ENCODE data around the gene MCM3AP.

The MCM3AP gene

GRCh38 chr21:46199436-46200373 lies 85.7 kb downstream of the MCM3AP start:
- no peak for DNase-seq

- DNase-seq, result no peak
Measured at GRCh38 chr21:46196733-46197132, 88.7 kb downstream of the MCM3AP start.

DNA sequence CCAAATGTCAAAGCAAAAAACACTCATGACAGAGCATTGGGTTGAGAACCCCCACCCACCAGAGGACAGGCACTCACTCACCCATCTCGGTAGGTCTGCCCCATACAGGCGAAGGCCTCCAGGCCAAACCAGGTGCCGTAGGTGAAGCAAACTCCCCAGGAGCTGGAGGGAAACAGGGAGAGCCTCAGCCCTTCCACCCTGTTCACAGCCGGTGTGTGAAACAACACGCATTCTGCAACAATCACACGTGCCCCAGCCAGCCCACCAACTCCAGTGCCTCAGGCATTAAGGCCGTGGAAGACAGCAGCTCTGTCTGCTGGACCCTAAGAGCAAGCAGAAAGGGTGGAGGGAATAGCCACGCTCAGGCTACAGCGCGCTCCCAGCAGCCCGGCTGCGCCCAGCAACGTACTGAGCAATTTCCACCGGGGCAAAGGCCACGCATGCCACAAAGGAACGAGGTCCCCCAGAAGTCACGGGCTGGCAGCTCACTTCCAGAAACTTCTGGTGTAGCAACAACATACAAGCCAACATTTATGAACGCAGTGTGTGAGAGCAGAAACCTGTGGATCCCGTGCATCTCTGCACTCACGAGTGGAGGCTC lies 89.7 kb downstream of the MCM3AP start:
- DNase-seq, result no peak

- no peak for DNase-seq
Measured at GRCh38 chr21:46194374-46195334, 90.8 kb downstream of the MCM3AP start.

DNA sequence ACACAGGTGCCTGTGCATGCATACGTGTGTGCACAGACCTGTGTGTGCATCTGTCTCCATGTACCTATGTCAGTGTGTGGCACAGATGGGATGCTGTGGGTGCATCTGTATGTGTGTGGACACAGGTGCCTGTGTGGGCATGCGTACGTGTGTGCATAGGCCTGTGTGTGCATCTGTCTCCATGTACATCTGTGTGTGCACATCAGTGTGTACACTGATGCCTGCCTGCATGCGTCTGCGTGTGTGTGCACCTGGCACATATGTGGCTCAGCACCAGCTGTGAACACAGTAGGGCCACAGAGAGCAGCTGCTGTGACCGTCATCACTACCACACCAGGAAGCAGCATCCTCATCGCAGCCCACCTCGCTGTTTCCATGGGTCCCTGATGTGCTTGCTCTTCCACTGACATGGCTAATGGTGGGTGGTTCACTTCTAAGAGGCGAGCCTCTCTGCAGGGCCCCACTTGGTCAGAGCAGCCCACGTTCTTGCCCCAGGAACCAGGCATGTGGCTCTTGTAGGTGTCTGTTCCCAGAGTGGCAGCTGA lies 91.5 kb downstream of the MCM3AP start:
- no peak for DNase-seq

DNA sequence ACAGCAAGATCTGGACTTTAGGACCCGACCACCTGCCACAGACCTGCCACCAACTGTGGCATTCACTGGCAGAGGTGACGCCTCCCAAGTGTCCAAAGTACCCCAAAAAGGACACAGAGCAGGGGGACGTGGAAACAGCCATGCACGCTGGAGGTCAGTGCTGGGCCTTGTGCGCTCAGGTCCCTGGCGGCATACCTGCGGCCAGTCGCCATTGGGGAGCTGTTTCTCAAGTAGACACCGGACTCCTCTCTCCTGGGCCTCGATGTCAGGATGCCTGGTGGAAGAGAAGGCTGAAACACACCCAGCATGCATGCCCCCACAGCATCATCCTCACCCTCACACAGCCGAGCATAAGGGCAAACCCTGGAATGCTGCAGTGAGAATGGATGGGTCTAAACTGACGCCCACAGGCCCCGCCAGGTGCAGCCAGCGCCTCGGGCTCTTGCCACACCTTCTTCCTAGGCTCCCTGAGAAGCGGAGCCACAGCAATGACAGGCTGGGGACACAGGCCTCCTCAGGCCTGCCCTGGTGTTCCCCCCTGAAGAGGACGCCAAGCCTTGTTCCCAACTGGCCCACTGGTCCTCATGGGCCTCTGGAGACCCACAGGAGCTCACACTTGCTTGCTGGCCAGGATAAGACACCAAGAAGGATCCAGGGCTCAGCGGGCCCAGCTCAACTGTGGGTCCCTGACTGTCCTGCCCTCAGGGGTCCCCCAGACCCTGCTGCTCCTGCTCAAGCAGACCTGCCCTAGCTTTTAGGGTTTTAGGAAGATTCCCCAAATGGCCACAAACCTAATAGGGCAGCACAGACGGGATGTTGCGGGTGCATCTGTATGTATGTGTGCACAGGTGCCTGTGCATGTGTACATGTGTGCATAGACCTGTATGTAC lies 93.5 kb downstream of the MCM3AP start:
- no peak for DNase-seq

- no peak for DNase-seq
Measured at GRCh38 chr21:46191257-46191685, 94.1 kb downstream of the MCM3AP start.

- no peak for DNase-seq
Measured at GRCh38 chr21:46190491-46191131, 94.8 kb downstream of the MCM3AP start.

GRCh38 chr21:46189959-46190490 lies 95.4 kb downstream of the MCM3AP start:
- no peak for DNase-seq

- DNase-seq, result peak; percentile 23
Measured at GRCh38 chr21:46189213-46189958, 96.0 kb downstream of the MCM3AP start.

DNA sequence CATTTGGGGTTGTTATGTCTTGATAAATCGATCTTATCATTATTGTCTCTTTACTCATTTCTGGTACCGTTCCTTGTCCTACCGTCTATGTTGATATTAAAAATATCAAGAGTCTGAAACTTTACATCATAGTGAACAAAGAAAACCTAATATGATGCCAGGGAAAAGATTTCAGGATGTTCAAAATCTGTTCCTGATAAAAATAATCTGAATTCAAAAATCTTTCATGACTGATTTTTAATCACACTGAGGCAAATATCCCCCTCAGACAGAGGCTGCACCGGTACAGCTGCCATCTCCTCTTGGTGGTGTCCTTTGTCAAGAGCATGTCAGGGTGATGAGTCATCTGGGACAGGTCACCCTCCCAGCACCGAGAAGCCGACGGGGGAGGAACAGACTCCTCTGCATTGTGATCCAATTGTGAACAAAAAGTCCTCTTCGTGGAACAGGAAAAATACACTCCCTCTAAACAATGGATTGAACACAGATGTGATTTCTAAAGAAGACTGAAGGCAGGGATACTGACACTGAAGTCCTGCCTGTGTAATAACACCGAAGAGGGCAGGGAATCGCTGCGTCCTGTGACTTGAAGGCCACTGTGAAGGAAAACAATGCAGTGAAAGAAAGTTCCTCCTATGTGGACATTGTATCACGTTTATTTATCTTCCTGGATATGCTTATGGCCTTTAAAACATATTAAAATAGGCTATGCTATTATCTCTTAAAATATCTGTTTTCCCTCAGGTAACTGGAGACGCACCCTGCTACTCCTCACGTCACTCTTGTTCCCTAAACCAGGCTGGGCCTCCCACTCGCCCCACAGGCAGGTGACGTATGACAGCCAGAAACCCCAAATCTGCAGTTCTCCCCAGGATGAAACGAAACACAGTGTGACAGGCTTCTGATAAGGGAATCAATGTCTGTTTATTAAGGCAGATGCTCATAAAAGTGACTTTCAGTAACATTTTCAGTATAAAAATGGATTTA lies 96.9 kb downstream of the MCM3AP start:
- peak; percentile 88 for DNase-seq

DNA sequence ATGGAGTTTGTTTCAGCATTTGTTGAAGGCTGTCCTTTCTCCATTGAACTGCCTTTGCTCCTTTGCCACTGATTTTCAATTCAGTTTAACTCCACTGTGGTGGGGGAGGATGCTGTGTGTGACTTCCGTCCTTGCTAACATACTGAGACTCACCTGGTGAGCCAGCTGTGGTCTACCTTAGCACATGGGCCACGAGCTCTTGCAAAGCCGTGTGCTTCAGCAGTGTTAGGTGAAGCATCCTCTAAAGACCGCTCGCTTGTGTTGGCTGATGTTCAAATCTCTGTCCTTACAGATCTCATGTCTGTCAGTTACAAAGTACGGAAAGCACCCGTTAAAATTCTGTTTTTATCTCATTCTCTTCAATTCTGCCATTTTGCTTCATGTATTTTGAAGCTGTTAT lies 97.6 kb downstream of the MCM3AP start:
- DNase-seq, result peak; percentile 16

GRCh38 chr21:46187261-46187660 lies 98.2 kb downstream of the MCM3AP start:
- no peak for DNase-seq

- DNase-seq, result no peak
Measured at GRCh38 chr21:46185716-46186115, 99.7 kb downstream of the MCM3AP start.
